ENCODE results near the gene CAMTA1. TPM values are rescaled to one million over a fixed set of nuclear protein-coding genes. Genes with fewer than 3 reads are reported as not detected.

CAMTA1 gene
- total RNA-seq, 1 experiment from 2014 or later: 102 TPM

GRCh38 chr1:7338439-7338838 is 553.2 kb downstream of the CAMTA1 start:
- no peak for DNase-seq (ENCODE audit: low read depth)
- in situ Hi-C loops (cut with HindIII; ENCODE audit: low pct_unique_long_range_greater_than_20kb, low sequenced_read_pairs): no loop called here

- no peak for DNase-seq (ENCODE audit: low read depth)
- in situ Hi-C loops (cut with HindIII; ENCODE audit: low pct_unique_long_range_greater_than_20kb, low sequenced_read_pairs): no loop called here
These were observed 553.8 kb downstream of the CAMTA1 start for GRCh38 chr1:7339014-7339413.

GRCh38 chr1:7339953-7340352 is 554.7 kb downstream of the CAMTA1 start:
- in situ Hi-C loops (cut with HindIII; ENCODE audit: low pct_unique_long_range_greater_than_20kb, low sequenced_read_pairs): no loop called here
- DNase-seq (ENCODE audit: low read depth): no peak

- in situ Hi-C loops (cut with HindIII; ENCODE audit: low pct_unique_long_range_greater_than_20kb, low sequenced_read_pairs): no loop called here
- DNase-seq (ENCODE audit: low read depth): no peak
These were observed 556.1 kb downstream of the CAMTA1 start for GRCh38 chr1:7341145-7341905.

- in situ Hi-C loops (cut with HindIII; ENCODE audit: low pct_unique_long_range_greater_than_20kb, low sequenced_read_pairs): no loop called here
- no peak for DNase-seq (ENCODE audit: low read depth)
These were observed 558.6 kb downstream of the CAMTA1 start for GRCh38 chr1:7343882-7344281.

- in situ Hi-C loops (cut with HindIII; ENCODE audit: low pct_unique_long_range_greater_than_20kb, low sequenced_read_pairs): no loop called here
- DNase-seq (ENCODE audit: low read depth): no peak
These were observed 559.0 kb downstream of the CAMTA1 start for GRCh38 chr1:7344299-7344698.

- DNase-seq (ENCODE audit: low read depth): no peak
These were observed 560.3 kb downstream of the CAMTA1 start for GRCh38 chr1:7345516-7345915.

GRCh38 chr1:7346070-7346596 is 560.9 kb downstream of the CAMTA1 start:
- in situ Hi-C loops (cut with HindIII; ENCODE audit: low pct_unique_long_range_greater_than_20kb, low sequenced_read_pairs): no loop called here
- DNase-seq (ENCODE audit: low read depth): no peak

More at GRCh38 chr1:7345516-7345915, 560.3 kb downstream of the CAMTA1 start:
- in situ Hi-C loops (cut with HindIII; ENCODE audit: low pct_unique_long_range_greater_than_20kb, low sequenced_read_pairs): no loop called here

GRCh38 chr1:7346600-7347570 is 561.6 kb downstream of the CAMTA1 start:
- no peak for DNase-seq (ENCODE audit: low read depth)
- in situ Hi-C loops (cut with HindIII; ENCODE audit: low pct_unique_long_range_greater_than_20kb, low sequenced_read_pairs): no loop called here

- DNase-seq (ENCODE audit: low read depth): no peak
- in situ Hi-C loops (cut with HindIII; ENCODE audit: low pct_unique_long_range_greater_than_20kb, low sequenced_read_pairs): no loop called here
These were observed 562.8 kb downstream of the CAMTA1 start for GRCh38 chr1:7348073-7348472.

GRCh38 chr1:7348580-7348979 is 563.3 kb downstream of the CAMTA1 start:
- DNase-seq (ENCODE audit: low read depth): no peak
- in situ Hi-C loops (cut with HindIII; ENCODE audit: low pct_unique_long_range_greater_than_20kb, low sequenced_read_pairs): no loop called here

- in situ Hi-C loops (cut with HindIII; ENCODE audit: low pct_unique_long_range_greater_than_20kb, low sequenced_read_pairs): no loop called here
- DNase-seq (ENCODE audit: low read depth): no peak
These were observed 565.5 kb downstream of the CAMTA1 start for GRCh38 chr1:7350804-7351203.

GRCh38 chr1:7351649-7352048 is 566.4 kb downstream of the CAMTA1 start:
- DNase-seq (ENCODE audit: low read depth): no peak
- in situ Hi-C loops (cut with HindIII; ENCODE audit: low pct_unique_long_range_greater_than_20kb, low sequenced_read_pairs): no loop called here

- in situ Hi-C loops (cut with HindIII; ENCODE audit: low pct_unique_long_range_greater_than_20kb, low sequenced_read_pairs): no loop called here
- no peak for DNase-seq (ENCODE audit: low read depth)
These were observed 567.1 kb downstream of the CAMTA1 start for GRCh38 chr1:7352364-7352763.

GRCh38 chr1:7352974-7353373 is 567.7 kb downstream of the CAMTA1 start:
- DNase-seq (ENCODE audit: low read depth): no peak
- in situ Hi-C loops (cut with HindIII; ENCODE audit: low pct_unique_long_range_greater_than_20kb, low sequenced_read_pairs): no loop called here

GRCh38 chr1:7355646-7356045 is 570.4 kb downstream of the CAMTA1 start:
- in situ Hi-C loops (cut with HindIII; ENCODE audit: low pct_unique_long_range_greater_than_20kb, low sequenced_read_pairs): no loop called here
- DNase-seq (ENCODE audit: low read depth): no peak

GRCh38 chr1:7356079-7356478 is 570.8 kb downstream of the CAMTA1 start:
- DNase-seq (ENCODE audit: low read depth): no peak
- in situ Hi-C loops (cut with HindIII; ENCODE audit: low pct_unique_long_range_greater_than_20kb, low sequenced_read_pairs): no loop called here

- in situ Hi-C loops (cut with HindIII; ENCODE audit: low pct_unique_long_range_greater_than_20kb, low sequenced_read_pairs): no loop called here
- DNase-seq (ENCODE audit: low read depth): no peak
These were observed 573.2 kb downstream of the CAMTA1 start for GRCh38 chr1:7358425-7358824.

GRCh38 chr1:7360526-7360925 is 575.3 kb downstream of the CAMTA1 start:
- in situ Hi-C loops (cut with HindIII; ENCODE audit: low pct_unique_long_range_greater_than_20kb, low sequenced_read_pairs): no loop called here
- DNase-seq (ENCODE audit: low read depth): no peak

All from Caki2 (cell line).